HG02678 (cell line): ENCODE results near the gene TRIP6.
"Not testable (repeated sequence)": the region's sequence is repeated elsewhere in the genome, so short reads cannot be mapped to it uniquely, and the experiment has no call there.

Source experiments
- ATAC-seq: cut with Tn5 transposase; IDR thresholded peaks from one replicate; pipeline ENCODE4 v1.9.1; 2021; ENCODE audit warnings: mild to moderate bottlenecking, moderate library complexity; ENCODE audit not compliant: unreplicated experiment

TRIP6 gene

GRCh38 chr7:100910443-100910842 is 43.3 kb downstream of the TRIP6 start:
- ATAC-seq = not testable (repeated sequence)

- ATAC-seq = no peak
Observed at GRCh38 chr7:100911484-100911883, 44.3 kb downstream of the TRIP6 start.

- no peak for ATAC-seq
Observed at GRCh38 chr7:100914208-100914878, 47.2 kb downstream of the TRIP6 start.

GRCh38 chr7:100914879-100915447 is 47.8 kb downstream of the TRIP6 start:
- no peak for ATAC-seq

- ATAC-seq = not testable (repeated sequence)
Observed at GRCh38 chr7:100919335-100919734, 52.1 kb downstream of the TRIP6 start.

GRCh38 chr7:100919779-100920437 is 52.7 kb downstream of the TRIP6 start:
- not testable (repeated sequence) for ATAC-seq

GRCh38 chr7:100921039-100921438 is 53.9 kb downstream of the TRIP6 start:
- ATAC-seq = no peak
